Neural cell (in vitro differentiated cells): Measurements from ENCODE around the gene GMPR. TPM values are rescaled to one million over a fixed set of nuclear protein-coding genes. Genes with fewer than 3 reads are reported as not detected.

Experiments
- H2AFZ ChIP-seq: fragments of 200-600, 300-800 bp; sonication (generic), shearing (Covaris generic); 2 replicates; pipeline ENCODE4 v1.6.0; 2014; ENCODE audit warnings: low read depth, mild to moderate bottlenecking, antibody characterized with exemption, low read length, moderate library complexity
- H3F3A ChIP-seq: fragments of 200-600 bp; shearing (Covaris generic); 2 replicates; pipeline ENCODE4 v1.6.1; 2016; ENCODE audit warnings: mild to moderate bottlenecking, moderate library complexity, mixed read lengths, antibody characterized with exemption, low read length; ENCODE audit not compliant: insufficient read depth, poor library complexity, severe bottlenecking
- H3K27ac ChIP-seq: fragments of 200-600, 300-800 bp; sonication (generic), shearing (Covaris generic); 2 replicates; pipeline ENCODE4 v1.5.1; 2014; ENCODE audit warnings: mild to moderate bottlenecking, low read length, moderate library complexity
- H3K27me3 ChIP-seq: fragments of 300-800, 200-600 bp; sonication (generic), shearing (Covaris generic); 2 replicates; pipeline ENCODE4 v1.6.0; 2014; ENCODE audit warnings: mild to moderate bottlenecking, low read depth, low read length, moderate library complexity; ENCODE audit not compliant: insufficient read depth
- H3K36me3 ChIP-seq: fragments of 300-800, 200-600 bp; sonication (generic), shearing (Covaris generic); 2 replicates; pipeline ENCODE4 v1.5.1; 2014; ENCODE audit warnings: mild to moderate bottlenecking, antibody characterized with exemption, low read length, moderate library complexity; ENCODE audit not compliant: insufficient read depth
- H3K4me2 ChIP-seq: fragments of 300-800, 200-600 bp; sonication (generic), shearing (Covaris generic); 2 replicates; pipeline ENCODE4 v1.6.0; 2014; ENCODE audit warnings: mild to moderate bottlenecking, low read length
- H3K4me3 ChIP-seq: fragments of 300-800, 200-600 bp; sonication (generic), shearing (Covaris generic); 2 replicates; pipeline ENCODE4 v1.5.1; 2014; ENCODE audit warnings: mild to moderate bottlenecking, low read length, moderate library complexity
- H3K79me2 ChIP-seq: fragments of 200-600 bp; shearing (Covaris generic); replicated peaks from 2 replicates; pipeline ENCODE4 v1.6.0; 2014; ENCODE audit warnings: mild to moderate bottlenecking, low read length, moderate library complexity; ENCODE audit not compliant: insufficient read depth
- H3K9ac ChIP-seq: fragments of 300-800, 200-600 bp; sonication (generic), shearing (Covaris generic); 2 replicates; pipeline ENCODE4 v1.6.1; 2016; ENCODE audit warnings: mild to moderate bottlenecking, low read length, mixed read lengths
- H3K9me2 ChIP-seq: fragments of 200-600 bp; shearing (Covaris generic); 2 replicates; pipeline ENCODE4 v1.6.1; 2016; ENCODE audit warnings: mild to moderate bottlenecking, low read length, mixed read lengths; ENCODE audit not compliant: insufficient read depth
- H3K9me3 ChIP-seq: fragments of 200-600, 300-800 bp; sonication (generic), shearing (Covaris generic); 2 replicates; pipeline ENCODE4 v1.6.1; 2016; ENCODE audit warnings: mild to moderate bottlenecking, mixed run types, low read length, moderate library complexity, mixed read lengths
- H4K20me1 ChIP-seq: fragments of 200-600 bp; shearing (Covaris generic); 2 replicates; pipeline ENCODE4 v1.6.1; 2016; ENCODE audit warnings: mild to moderate bottlenecking, mixed run types; ENCODE audit not compliant: insufficient read depth
- EP300 ChIP-seq: fragments of 450-650 bp; conservative IDR thresholded peaks from 2 replicates; pipeline ENCODE4 v1.6.1; 2014; ENCODE audit warnings: antibody characterized with exemption, mild to moderate bottlenecking, moderate library complexity; ENCODE audit not compliant: poor library complexity, severe bottlenecking
- EZH2 ChIP-seq: fragments of 200-600, 300-800 bp; shearing (Covaris generic), sonication (generic); IDR thresholded peaks from 2 replicates; pipeline ENCODE4 v1.6.1; 2014; ENCODE audit warnings: antibody characterized with exemption, low read length, borderline replicate concordance, mild to moderate bottlenecking; ENCODE audit not compliant: insufficient read depth, poor library complexity, severe bottlenecking
- MXI1 ChIP-seq: fragments of 450-650 bp; conservative IDR thresholded peaks from 2 replicates; pipeline ENCODE4 v1.6.1; 2014; ENCODE audit warnings: antibody characterized with exemption, mild to moderate bottlenecking; ENCODE audit not compliant: poor library complexity, severe bottlenecking
- POLR2AphosphoS5 ChIP-seq: IDR thresholded peaks from 2 replicates; pipeline ENCODE4 v1.6.1; 2012
- RAD21 ChIP-seq: fragments of 450-650 bp; conservative IDR thresholded peaks from 2 replicates; pipeline ENCODE4 v1.6.1; 2014; ENCODE audit warnings: antibody characterized with exemption, mild to moderate bottlenecking, moderate library complexity
- REST ChIP-seq: IDR thresholded peaks from 2 replicates; pipeline ENCODE4 v1.6.1; 2012; ENCODE audit warnings: borderline replicate concordance
- SMC3 ChIP-seq: fragments of 450-650 bp; conservative IDR thresholded peaks from 2 replicates; pipeline ENCODE4 v1.6.1; 2014; ENCODE audit warnings: antibody characterized with exemption, mild to moderate bottlenecking, moderate library complexity; ENCODE audit not compliant: poor library complexity
- TAF1 ChIP-seq: IDR thresholded peaks from 2 replicates; pipeline ENCODE4 v1.6.1; 2012; ENCODE audit warnings: low read depth
- polyA plus RNA-seq: library from polyadenylated mRNA; depleted of rRNA; stranded (reverse); fragments of >200 nt; gene quantifications from 2 replicates; pipeline ENCODE4 v1.2.3, GENCODE V29; 2014
- TF ChIP-seq, protein P1 (sequence below): fragments of 450-650 bp; IDR thresholded peaks from 2 replicates; pipeline ENCODE4 v1.5.1; 2014; ENCODE audit warnings: antibody characterized with exemption, mild to moderate bottlenecking, moderate library complexity; ENCODE audit not compliant: poor library complexity, severe bottlenecking

The GMPR gene
- polyA plus RNA-seq, 1 donor from 2014 or later, result not detected

DNA sequence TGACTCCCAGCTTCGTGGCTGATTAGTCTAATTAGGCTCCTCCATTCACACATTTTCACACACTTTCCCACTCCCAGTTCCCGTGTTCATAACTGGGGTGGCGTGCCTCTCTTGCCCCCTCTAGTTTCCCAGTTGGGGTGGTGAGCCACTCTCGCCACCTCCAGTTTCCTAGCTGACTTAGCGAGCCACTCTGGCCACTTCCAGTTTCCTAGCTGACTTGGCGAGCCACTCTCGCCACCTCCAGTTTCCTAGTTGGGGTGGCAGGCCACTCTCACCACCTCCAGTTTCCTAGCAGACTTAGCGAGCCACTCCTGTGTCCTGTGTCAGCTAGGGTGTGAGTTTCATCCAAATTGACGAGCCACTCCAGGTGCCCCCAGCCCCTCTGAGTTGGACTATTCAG is 7.4 kb upstream of the GMPR start:
- no peaks in the 10 kb centered on the region for H3K9me2 ChIP-seq
- no peaks in the 10 kb centered on the region for H4K20me1 ChIP-seq
- H3F3A ChIP-seq, result no peaks in the 10 kb centered on the region
- H3K36me3 ChIP-seq, result no peaks in the 10 kb centered on the region
- H3K79me2 ChIP-seq, result no peaks in the 10 kb centered on the region
- H3K4me2 ChIP-seq, result no peak overlapping the region
- H3K4me3 ChIP-seq, result no peak overlapping the region
- H2AFZ ChIP-seq, result no peak overlapping the region
- no peak overlapping the region for H3K27ac ChIP-seq
- H3K9me3 ChIP-seq, result no peaks in the 10 kb centered on the region
- no peaks in the 10 kb centered on the region for H3K27me3 ChIP-seq
- TF ChIP-seq POLR2AphosphoS5 (no peak), EZH2 (no peak), TAF1 (no peak), EP300 (no peak)
- H3K9ac ChIP-seq, result no peak overlapping the region

GRCh38 chr6:16232086-16232485 is 6.3 kb upstream of the GMPR start:
- H3K79me2 ChIP-seq, result no peaks in the 10 kb centered on the region
- no peak overlapping the region for H3K27ac ChIP-seq
- H3K36me3 ChIP-seq, result no peaks in the 10 kb centered on the region
- H3K9ac ChIP-seq, result no peak overlapping the region
- H3K9me3 ChIP-seq, result no peaks in the 10 kb centered on the region
- H2AFZ ChIP-seq, result no peak overlapping the region
- peaks cover under 1% of the 10 kb centered on the region for H3K27me3 ChIP-seq
- no peaks in the 10 kb centered on the region for H4K20me1 ChIP-seq
- no peak overlapping the region for H3K4me2 ChIP-seq
- TF ChIP-seq, protein P1, sequence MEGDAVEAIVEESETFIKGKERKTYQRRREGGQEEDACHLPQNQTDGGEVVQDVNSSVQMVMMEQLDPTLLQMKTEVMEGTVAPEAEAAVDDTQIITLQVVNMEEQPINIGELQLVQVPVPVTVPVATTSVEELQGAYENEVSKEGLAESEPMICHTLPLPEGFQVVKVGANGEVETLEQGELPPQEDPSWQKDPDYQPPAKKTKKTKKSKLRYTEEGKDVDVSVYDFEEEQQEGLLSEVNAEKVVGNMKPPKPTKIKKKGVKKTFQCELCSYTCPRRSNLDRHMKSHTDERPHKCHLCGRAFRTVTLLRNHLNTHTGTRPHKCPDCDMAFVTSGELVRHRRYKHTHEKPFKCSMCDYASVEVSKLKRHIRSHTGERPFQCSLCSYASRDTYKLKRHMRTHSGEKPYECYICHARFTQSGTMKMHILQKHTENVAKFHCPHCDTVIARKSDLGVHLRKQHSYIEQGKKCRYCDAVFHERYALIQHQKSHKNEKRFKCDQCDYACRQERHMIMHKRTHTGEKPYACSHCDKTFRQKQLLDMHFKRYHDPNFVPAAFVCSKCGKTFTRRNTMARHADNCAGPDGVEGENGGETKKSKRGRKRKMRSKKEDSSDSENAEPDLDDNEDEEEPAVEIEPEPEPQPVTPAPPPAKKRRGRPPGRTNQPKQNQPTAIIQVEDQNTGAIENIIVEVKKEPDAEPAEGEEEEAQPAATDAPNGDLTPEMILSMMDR, result no peak
- no peak for TF ChIP-seq RAD21
- TF ChIP-seq MXI1, result no peak
- no peak for TF ChIP-seq REST
- no peak for TF ChIP-seq POLR2AphosphoS5
- no peak for TF ChIP-seq SMC3
- no peak for TF ChIP-seq EP300
- TF ChIP-seq TAF1, result no peak
- TF ChIP-seq EZH2, result no peak
- no peaks in the 10 kb centered on the region for H3K9me2 ChIP-seq
- H3K4me3 ChIP-seq, result no peak overlapping the region
- H3F3A ChIP-seq, result no peaks in the 10 kb centered on the region

DNA sequence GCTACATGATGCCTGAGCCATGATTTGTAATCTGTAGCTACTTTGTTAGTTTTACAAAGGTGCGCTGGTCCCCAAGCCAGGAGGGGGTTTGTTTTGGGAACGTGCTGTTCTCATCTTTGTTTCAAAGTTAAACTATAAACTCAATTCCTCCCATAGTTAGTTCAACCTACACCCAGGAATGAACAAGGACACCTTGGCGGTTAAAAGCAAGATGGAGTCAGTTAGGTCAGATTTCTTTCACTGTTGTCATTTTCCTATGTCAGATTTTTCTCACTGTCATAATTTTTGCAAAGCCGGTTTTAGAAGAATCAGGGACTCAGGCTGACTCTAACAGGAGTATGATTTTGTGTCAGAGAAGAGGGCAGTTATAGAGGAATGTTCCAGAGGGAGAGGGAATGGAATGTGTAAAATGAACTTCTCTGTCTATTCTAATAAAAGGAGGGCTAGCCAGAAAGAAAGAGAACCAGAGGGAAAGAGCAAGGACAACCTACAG is 2.3 kb upstream of the GMPR start:
- Histone ChIP-seq H3K27me3 (peaks cover 31% of the 10 kb centered on the region), H3K36me3 (no peaks in the 10 kb centered on the region), H3K4me2 (no peak overlapping the region), H4K20me1 (no peaks in the 10 kb centered on the region), H3K9me2 (no peaks in the 10 kb centered on the region), H3K27ac (no peak overlapping the region), H3K9me3 (no peaks in the 10 kb centered on the region), H3K4me3 (no peak overlapping the region), H2AFZ (no peak overlapping the region), H3K79me2 (no peaks in the 10 kb centered on the region), H3K9ac (no peak overlapping the region), H3F3A (no peaks in the 10 kb centered on the region)
- no peak for TF ChIP-seq TAF1
- no peak for TF ChIP-seq EP300
- TF ChIP-seq POLR2AphosphoS5, result no peak
- TF ChIP-seq, protein P1, result no peak
- TF ChIP-seq SMC3, result no peak
- no peak for TF ChIP-seq REST
- no peak for TF ChIP-seq RAD21
- TF ChIP-seq EZH2, result no peak
- TF ChIP-seq MXI1, result no peak
